GM23248 (cell line): Measurements from ENCODE around the gene TRAPPC5. TPM values are rescaled to one million over a fixed set of nuclear protein-coding genes. Genes with fewer than 3 reads are reported as not detected.

Experiments
- DNase-seq: peaks from one replicate; pipeline ENCODE4 v3.0.0-alpha.2; 2015
- H2AFZ ChIP-seq: fragments of 200-600 bp; sonication (generic); 2 replicates; pipeline ENCODE4 v1.6.1; 2016; ENCODE audit warnings: antibody characterized with exemption
- H3F3A ChIP-seq: fragments of 200-600 bp; sonication (generic); 2 replicates; pipeline ENCODE4 v1.6.1; 2016; ENCODE audit warnings: mild to moderate bottlenecking, antibody characterized with exemption, mixed run types; ENCODE audit not compliant: insufficient read depth
- H3K27ac ChIP-seq: fragments of 200-600 bp; sonication (generic); 2 replicates; pipeline ENCODE4 v1.5.1; 2016; ENCODE audit warnings: mild to moderate bottlenecking
- H3K27me3 ChIP-seq: fragments of 200-600 bp; sonication (generic); replicated peaks from 2 replicates; pipeline ENCODE4 v1.6.1; 2016; ENCODE audit warnings: mild to moderate bottlenecking; ENCODE audit not compliant: insufficient read depth
- H3K36me3 ChIP-seq: fragments of 200-600 bp; sonication (generic); 2 replicates; pipeline ENCODE4 v1.6.1; 2016; ENCODE audit warnings: low read depth, mild to moderate bottlenecking
- H3K4me1 ChIP-seq: fragments of 200-600 bp; sonication (generic); 2 replicates; pipeline ENCODE4 v1.6.1; 2016; ENCODE audit warnings: mild to moderate bottlenecking; ENCODE audit not compliant: insufficient read depth
- H3K4me2 ChIP-seq: fragments of 200-600 bp; sonication (generic); one replicate; pipeline ENCODE4 v1.6.1; 2016; ENCODE audit warnings: mild to moderate bottlenecking; ENCODE audit not compliant: unreplicated experiment
- H3K4me3 ChIP-seq: fragments of 200-600 bp; sonication (generic); 2 replicates; pipeline ENCODE4 v1.5.1; 2016; ENCODE audit warnings: mild to moderate bottlenecking
- H3K79me2 ChIP-seq: fragments of 200-600 bp; sonication (generic); 2 replicates; pipeline ENCODE4 v1.6.1; 2016; ENCODE audit warnings: mild to moderate bottlenecking; ENCODE audit not compliant: insufficient read depth
- H3K9ac ChIP-seq: fragments of 200-600 bp; sonication (generic); 2 replicates; pipeline ENCODE4 v1.6.1; 2016; ENCODE audit warnings: mild to moderate bottlenecking
- H3K9me2 ChIP-seq: fragments of 200-600 bp; sonication (generic); 2 replicates; pipeline ENCODE4 v1.6.1; 2016; ENCODE audit warnings: mixed run types, mild to moderate bottlenecking, moderate library complexity; ENCODE audit not compliant: insufficient read depth
- H3K9me3 ChIP-seq: fragments of 200-600 bp; sonication (generic); one replicate; pipeline ENCODE4 v1.6.1; 2017; ENCODE audit warnings: low read depth
- H4K20me1 ChIP-seq: fragments of 200-600 bp; sonication (generic); 2 replicates; pipeline ENCODE4 v1.6.0; 2016; ENCODE audit not compliant: insufficient read depth
- EZH2 ChIP-seq: fragments of 200-600 bp; sonication (generic); IDR thresholded peaks from 2 replicates; pipeline ENCODE4 v1.6.1; 2018; ENCODE audit warnings: antibody characterized with exemption, mild to moderate bottlenecking; ENCODE audit not compliant: insufficient read depth, poor library complexity, severe bottlenecking
- EZH2phosphoT487 ChIP-seq: fragments of 200-600 bp; sonication (generic); IDR thresholded peaks from 2 replicates; pipeline ENCODE4 v1.6.1; 2018; ENCODE audit warnings: antibody characterized with exemption, moderate library complexity, mild to moderate bottlenecking, low read depth; ENCODE audit not compliant: insufficient read depth
- WGBS, 2 experiments: methylation state at CpG; one replicate each; pipeline ENCODE4 v1.1.6; 2015 to 2017; ENCODE audit warnings: low lambda C conversion rate in 2 of 2, low coverage in 1 of 2; ENCODE audit errors: missing lambda C conversion rate in 2 of 2; 5-methylcytosine and 5-hydroxymethylcytosine counted together
- in situ Hi-C: fragments of 300-500 bp; cut with MboI; formaldehyde crosslinking; loops from 2 replicates; pipeline ENCODE4 v1.15.0; 2020
- polyA plus RNA-seq: library from polyadenylated mRNA; unstranded; fragments of >200 nt; fragmentation: Nextera tagmentation; extraction: Ambion mirVana; gene quantifications from 2 replicates; pipeline ENCODE4 v1.2.1, GENCODE V29; 2016
- total RNA-seq: library from RNA; depleted of rRNA; stranded (reverse); fragments of >200 nt; shearing (Covaris generic); gene quantifications from 2 replicates; pipeline ENCODE4 v1.2.3, GENCODE V29; 2014; rRNA removed

TRAPPC5 gene
- total RNA-seq = 68.1 and 134 TPM in 2 replicates
- 203 and 207 TPM in 2 replicates for polyA plus RNA-seq

DNA sequence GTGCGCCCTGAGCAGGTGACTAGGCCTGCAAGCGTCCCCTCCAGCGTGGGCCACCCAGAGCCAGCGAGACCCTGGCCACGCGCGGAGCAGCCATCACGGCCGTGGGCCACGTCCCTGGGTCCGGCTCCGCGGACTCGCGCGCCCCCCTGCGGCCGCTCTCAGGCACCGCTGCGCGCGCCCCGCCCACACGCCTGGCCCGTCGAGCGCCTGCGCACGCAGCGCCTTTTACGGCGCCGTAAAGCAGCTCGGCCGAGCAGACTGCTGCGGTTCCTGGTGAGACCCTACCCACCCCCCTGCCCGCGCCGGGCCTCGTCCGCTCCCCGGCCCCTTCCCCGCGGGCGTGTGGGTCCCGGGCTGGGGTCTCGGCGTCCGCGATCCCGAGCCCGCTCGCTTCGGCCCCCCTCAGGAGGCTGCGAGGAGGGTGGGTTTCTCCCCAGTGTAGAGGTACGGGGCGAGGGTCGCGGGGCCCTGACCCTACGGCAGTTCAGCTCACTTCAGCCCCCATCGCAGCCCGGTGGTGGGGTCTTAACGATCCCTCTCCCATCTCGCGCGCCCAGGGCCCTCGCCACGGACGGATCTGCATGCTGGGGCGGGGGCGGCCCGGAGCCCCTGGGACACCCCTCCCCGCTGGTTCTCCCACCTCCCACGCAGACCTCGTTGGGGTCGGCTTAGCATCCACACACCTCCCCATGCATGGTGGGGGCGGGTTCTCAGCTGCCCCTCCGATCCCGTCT, at the start of gene TRAPPC5:
Gene TRAPPC5, plus strand, starts transcription at position 228 of the 734 bp plus-strand sequence. CDS start 1,421 bp downstream, outside the sequence.
- Histone ChIP-seq H3K4me3 (peak within 1 kb of the TSS; percentile 83), H3K9me2 (no peaks in the 10 kb centered on the region), H2AFZ (peak within 1 kb of the TSS; percentile 93), H3K9ac (peak within 1 kb of the TSS; percentile 90), H3K9me3 (no peaks in the 10 kb centered on the region), H3F3A (no peaks in the 10 kb centered on the region), H3K36me3 (0 out of 2 replicates have a peak, but pooled peaks cover 3% of the 10 kb centered on the region), H3K79me2 (peaks cover 18% of the 10 kb centered on the region), H3K4me2 (peak within 1 kb of the TSS; percentile 99), H4K20me1 (no peaks in the 10 kb centered on the region), H3K27ac (peak within 1 kb of the TSS; percentile 7; the same call in 1 of the 2 replicates), H3K27me3 (peaks cover 10% of the 10 kb centered on the region; the same call in 1 of the 2 replicates), H3K4me1 (no peaks in the 10 kb centered on the region)
- peak; percentile 93 for DNase-seq
- TF ChIP-seq EZH2 (no peak), EZH2phosphoT487 (no peak)
- WGBS, 2 experiments = 0 to 2% methylated on average over 34 to 60 of the region's 79 CpGs
- in situ Hi-C loops = no loop called here

DNA sequence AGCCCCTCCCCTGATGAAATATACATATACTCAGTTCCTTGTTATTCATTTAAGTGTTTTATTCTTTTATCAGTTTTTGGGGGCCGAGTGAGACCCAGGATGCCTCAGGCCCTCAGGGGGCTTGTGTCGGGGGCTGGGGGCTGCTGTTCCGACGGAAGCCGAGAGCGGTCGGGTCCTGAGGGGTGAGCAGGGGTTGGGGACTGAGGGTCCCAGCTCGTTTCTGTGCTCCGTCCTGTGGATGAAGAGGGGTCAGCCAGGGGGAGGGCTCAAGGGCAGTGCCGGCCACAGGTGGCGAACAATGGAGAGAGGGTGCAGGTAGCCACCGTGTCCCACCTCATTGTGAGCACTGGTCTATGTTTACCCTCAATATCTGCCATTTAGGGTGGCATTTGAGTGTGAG, 49.1 kb upstream of the TRAPPC5 start:
- Histone ChIP-seq H2AFZ (no peak overlapping the region), H3K79me2 (peaks cover 52% of the 10 kb centered on the region), H3K27me3 (no peaks in the 10 kb centered on the region), H3K36me3 (no peaks in the 10 kb centered on the region), H3K9me2 (no peaks in the 10 kb centered on the region), H3K4me3 (no peak overlapping the region), H3K27ac (no peak overlapping the region), H3K4me2 (no peak overlapping the region), H3K9ac (no peak overlapping the region), H3K4me1 (peaks cover 14% of the 10 kb centered on the region), H3F3A (no peaks in the 10 kb centered on the region), H4K20me1 (no peaks in the 10 kb centered on the region), H3K9me3 (no peaks in the 10 kb centered on the region)
- DNase-seq = no peak
- in situ Hi-C loops = no loop called here
- TF ChIP-seq EZH2 (no peak), EZH2phosphoT487 (no peak)
- 87 to 90% methylated on average over 8 to 12 of the region's 12 CpGs for WGBS, 2 experiments

DNA sequence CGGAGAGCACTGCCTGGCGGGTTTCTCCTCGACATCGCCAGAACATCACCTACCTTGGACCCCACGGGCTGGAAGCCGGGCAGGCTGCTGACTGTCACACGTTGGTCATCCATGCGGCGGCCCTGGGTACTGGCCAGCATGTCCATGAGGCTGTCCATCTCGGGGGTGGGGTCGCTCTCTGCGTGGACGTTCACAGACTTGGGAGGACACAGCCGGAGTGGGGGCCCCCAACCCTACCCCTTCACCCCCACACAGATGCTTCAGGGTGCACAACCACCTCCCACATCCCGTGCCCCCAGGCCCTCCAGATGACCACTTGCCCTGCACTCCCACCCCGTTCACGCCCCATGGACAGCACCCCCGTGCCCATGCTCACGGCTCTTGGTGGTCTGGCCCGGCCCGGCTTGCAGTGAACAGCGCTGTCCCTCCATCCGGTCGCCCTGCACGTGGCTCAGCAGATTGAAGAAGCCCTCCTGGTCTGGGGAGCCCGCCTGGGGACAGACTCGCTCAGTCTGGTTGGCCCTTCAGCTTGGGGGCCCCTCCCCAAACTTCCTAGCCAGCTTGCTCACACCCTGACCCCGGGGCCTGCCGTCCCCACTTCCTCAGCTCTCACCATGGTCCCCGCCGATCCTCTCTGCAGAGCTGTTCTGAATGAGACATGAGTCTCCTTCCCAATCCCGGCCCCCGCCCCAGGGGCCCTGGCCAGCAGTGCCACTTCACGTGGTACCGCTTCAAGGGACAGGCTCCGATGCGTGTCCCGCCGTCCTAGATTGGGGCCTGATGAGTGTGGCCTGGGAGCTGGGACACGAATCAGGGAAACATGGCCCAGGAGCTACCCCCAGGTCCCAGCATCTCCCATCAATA, 48.1 kb upstream of the TRAPPC5 start:
- WGBS, 2 experiments = 87 to 90% methylated on average over 28 to 40 of the region's 40 CpGs
- no peak overlapping the region for H3K27ac ChIP-seq

DNA sequence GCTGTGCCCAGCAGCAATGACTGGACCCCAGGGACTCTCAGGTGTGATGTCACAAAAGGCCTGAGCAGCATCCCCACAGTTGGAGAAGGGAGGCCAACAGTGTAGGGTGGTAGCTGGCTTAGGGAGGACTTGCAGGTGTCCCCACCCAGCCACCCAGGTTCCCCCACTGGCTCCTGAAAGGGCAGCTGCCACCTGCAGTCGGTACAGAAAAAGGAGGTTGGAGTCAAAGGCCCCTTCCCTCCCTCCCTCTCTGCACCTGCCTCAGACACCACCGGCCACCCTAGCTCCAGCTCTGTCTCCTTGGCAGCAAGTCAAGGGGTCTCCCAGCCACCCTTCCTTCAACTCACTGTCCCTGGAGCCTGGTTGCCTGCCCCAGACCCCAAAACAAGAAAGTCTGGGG, 46.9 kb upstream of the TRAPPC5 start, which contains the start of gene PCP2:
Gene PCP2, minus strand, starts transcription at position 22 of the 400 bp plus-strand sequence. CDS start 262 bp downstream, outside the sequence.
- Histone ChIP-seq H3K9me2 (no peaks in the 10 kb centered on the region), H3K79me2 (peaks cover 31% of the 10 kb centered on the region), H3K27ac (no peak within 1 kb of the TSS), H3F3A (no peaks in the 10 kb centered on the region), H3K4me1 (peaks cover 7% of the 10 kb centered on the region; the same call in 1 of the 2 replicates), H3K27me3 (0 out of 2 replicates have a peak, but pooled peaks cover 7% of the 10 kb centered on the region), H4K20me1 (no peaks in the 10 kb centered on the region), H3K4me3 (no peak within 1 kb of the TSS), H3K9ac (no peak within 1 kb of the TSS), H3K4me2 (no peak within 1 kb of the TSS), H2AFZ (no peak within 1 kb of the TSS), H3K36me3 (no peaks in the 10 kb centered on the region), H3K9me3 (no peaks in the 10 kb centered on the region)
- no peak for DNase-seq
- in situ Hi-C loops = no loop called here
- WGBS, 2 experiments = 20 to 25% methylated on average over 2 of the region's 2 CpGs
- TF ChIP-seq EZH2 (no peak), EZH2phosphoT487 (no peak)

More for the DNA sequence above, 48.1 kb upstream of the TRAPPC5 start:
- Histone ChIP-seq H3K79me2 (peaks cover 42% of the 10 kb centered on the region), H3K4me2 (no peak overlapping the region), H4K20me1 (no peaks in the 10 kb centered on the region), H3K9me3 (no peaks in the 10 kb centered on the region), H2AFZ (no peak overlapping the region), H3F3A (no peaks in the 10 kb centered on the region), H3K36me3 (no peaks in the 10 kb centered on the region), H3K9me2 (no peaks in the 10 kb centered on the region), H3K4me3 (no peak overlapping the region), H3K4me1 (peaks cover 14% of the 10 kb centered on the region), H3K9ac (no peak overlapping the region), H3K27me3 (0 out of 2 replicates have a peak, but pooled peaks cover 3% of the 10 kb centered on the region)
- in situ Hi-C loops = no loop called here
- no peak for DNase-seq
- no peak for TF ChIP-seq EZH2
- TF ChIP-seq EZH2phosphoT487 = no peak
